PC-3 (cell line): ENCODE data around the gene EXOC2. TPM values are rescaled to one million over a fixed set of nuclear protein-coding genes. Genes with fewer than 3 reads are reported as not detected.

ENCODE experiments used
- ATAC-seq: fragments of 200-7000 bp; cut with Tn5 transposase; 2 replicates; pipeline ENCODE4 v1.9.1; 2020; ENCODE audit warnings: mild to moderate bottlenecking, moderate library complexity
- BruUV-seq: library from RNA; stranded (reverse); fragments of 400-500 nt; replicated peaks from 2 replicates; lab custom pipeline; 2021; lab: Mats Ljungman, UMichigan
- CTCF ChIA-PET: fragments of 300-600 bp; sonication (Branson Sonifier 250); formaldehyde crosslinking; loops from one replicate; lab custom pipeline; 2022; ENCODE audit warnings: antibody characterized with exemption; lab: Charles Lee
- POLR2A ChIA-PET: fragments of 300-600 bp; sonication (Branson Sonifier 250); formaldehyde crosslinking; loops from one replicate; lab custom pipeline; 2022; ENCODE audit warnings: antibody characterized with exemption; ENCODE audit not compliant: unreplicated experiment; lab: Charles Lee
- DNase-seq: peaks from one replicate; pipeline ENCODE4 v3.0.0-alpha.2; 2015
- H2AFZ ChIP-seq: fragments of 300-600 bp; sonication (generic); 2 replicates; pipeline ENCODE4 v1.6.0; 2016; ENCODE audit warnings: antibody characterized with exemption, low read length
- H3F3A ChIP-seq: fragments of 300-600 bp; sonication (generic); one replicate; pipeline ENCODE4 v1.6.0; 2017; ENCODE audit warnings: antibody characterized with exemption, low read length, control low read depth, mild to moderate bottlenecking; ENCODE audit not compliant: unreplicated experiment
- H3K27ac ChIP-seq: fragments of 300-600 bp; sonication (generic); 2 replicates; pipeline ENCODE4 v1.5.1; 2016; ENCODE audit warnings: mild to moderate bottlenecking, low read length
- H3K27me3 ChIP-seq: fragments of 300-600 bp; sonication (generic); 2 replicates; pipeline ENCODE4 v1.6.1; 2016; ENCODE audit warnings: low read length, mixed read lengths
- H3K36me3 ChIP-seq: fragments of 300-600 bp; sonication (generic); 2 replicates; pipeline ENCODE4 v1.6.1; 2016; ENCODE audit warnings: low read depth, mixed run types, low read length, mixed read lengths
- H3K4me1 ChIP-seq: fragments of 300-600 bp; sonication (generic); 2 replicates; pipeline ENCODE4 v1.5.1; 2016; ENCODE audit warnings: low read length; ENCODE audit not compliant: insufficient read depth
- H3K4me2 ChIP-seq: fragments of 300-600 bp; sonication (generic); 2 replicates; pipeline ENCODE4 v1.6.0; 2016; ENCODE audit warnings: low read length
- H3K4me3 ChIP-seq: fragments of 300-600 bp; sonication (generic); 2 replicates; pipeline ENCODE4 v1.5.1; 2016; ENCODE audit warnings: mild to moderate bottlenecking, low read length, mixed read lengths
- H3K79me2 ChIP-seq: fragments of 300-600 bp; sonication (generic); 2 replicates; pipeline ENCODE4 v1.6.1; 2017; ENCODE audit warnings: low read length, mixed read lengths
- H3K9ac ChIP-seq: fragments of 300-600 bp; sonication (generic); 2 replicates; pipeline ENCODE4 v1.6.0; 2016; ENCODE audit warnings: mild to moderate bottlenecking, low read length
- H3K9me2 ChIP-seq: fragments of 300-600 bp; sonication (generic); replicated peaks from 2 replicates; pipeline ENCODE4 v1.6.1; 2016; ENCODE audit warnings: mixed run types, low read length, mixed read lengths
- H3K9me3 ChIP-seq: fragments of 300-600 bp; sonication (generic); 2 replicates; pipeline ENCODE4 v1.6.1; 2016; ENCODE audit warnings: low read length, mixed read lengths
- H4K20me1 ChIP-seq: fragments of 300-600 bp; sonication (generic); 2 replicates; pipeline ENCODE4 v1.6.1; 2016; ENCODE audit warnings: low read length, mixed read lengths
- CTCF ChIP-seq: fragments of 300-600 bp; sonication (generic); conservative IDR thresholded peaks from 2 replicates; pipeline ENCODE4 v1.5.1; 2017; ENCODE audit warnings: antibody characterized with exemption, low read depth, mild to moderate bottlenecking, low read length
- EZH2 ChIP-seq: fragments of 300-600 bp; sonication (generic); IDR thresholded peaks from one replicate; pipeline ENCODE4 v1.6.1; 2017; ENCODE audit warnings: antibody characterized with exemption, mild to moderate bottlenecking, low read length; ENCODE audit not compliant: unreplicated experiment
- EZH2phosphoT487 ChIP-seq: fragments of 300-600 bp; sonication (generic); IDR thresholded peaks from 2 replicates; pipeline ENCODE4 v1.6.1; 2018; ENCODE audit warnings: mild to moderate bottlenecking, antibody characterized with exemption, low read length, borderline replicate concordance
- intact Hi-C: fragments of 100-400 bp; cut with micrococcal nuclease; formaldehyde crosslinking; loops from 2 replicates; pipeline ENCODE4 v1.9.0; 2023
- total RNA-seq: library from RNA; depleted of rRNA; stranded (reverse); fragments of >200 nt; gene quantifications from 2 replicates; pipeline ENCODE4 v1.2.3, GENCODE V29; 2014

EXOC2 gene
- total RNA-seq, 1 experiment from 2014 or later: 27.7 TPM

GRCh38 chr6:452301-453067, 240.5 kb downstream of the EXOC2 start:
- Histone ChIP-seq H3K79me2 (no peaks in the 10 kb centered on the region), H3K36me3 (no peaks in the 10 kb centered on the region), H3K9ac (no peak overlapping the region), H4K20me1 (no peaks in the 10 kb centered on the region), H3K9me2 (no peaks in the 10 kb centered on the region), H3K4me2 (no peak overlapping the region), H2AFZ (no peak overlapping the region), H3K27me3 (0 out of 2 replicates have a peak, but pooled peaks cover 5% of the 10 kb centered on the region), H3K4me1 (peaks cover 6% of the 10 kb centered on the region; the same call in 1 of the 2 replicates), H3K4me3 (no peak overlapping the region), H3K9me3 (no peaks in the 10 kb centered on the region), H3F3A (no peaks in the 10 kb centered on the region), H3K27ac (no peak overlapping the region)
- CTCF ChIA-PET: no interaction called here
- no peak for TF ChIP-seq CTCF
- no peak for TF ChIP-seq EZH2
- TF ChIP-seq EZH2phosphoT487: no peak
- BruUV-seq: no TSS peak
- intact Hi-C loops: no loop called here
- POLR2A ChIA-PET: no interaction called here
- DNase-seq (no peak), ATAC-seq (no peak)

- Histone ChIP-seq H3K9ac (no peak overlapping the region), H4K20me1 (no peaks in the 10 kb centered on the region), H3K4me2 (no peak overlapping the region), H3K27me3 (0 out of 2 replicates have a peak, but pooled peaks cover 5% of the 10 kb centered on the region), H2AFZ (no peak overlapping the region), H3K9me2 (no peaks in the 10 kb centered on the region), H3F3A (no peaks in the 10 kb centered on the region), H3K79me2 (no peaks in the 10 kb centered on the region), H3K27ac (no peak overlapping the region), H3K9me3 (no peaks in the 10 kb centered on the region), H3K4me1 (peaks cover 6% of the 10 kb centered on the region; the same call in 1 of the 2 replicates), H3K4me3 (no peak overlapping the region), H3K36me3 (no peaks in the 10 kb centered on the region)
- intact Hi-C loops: no loop called here
- ChIA-PET CTCF (no interaction called here), POLR2A (no interaction called here)
- no peak for DNase-seq
- ATAC-seq: no peak
- no TSS peak for BruUV-seq
- TF ChIP-seq EZH2phosphoT487 (no peak), EZH2 (no peak), CTCF (no peak)
Observed at GRCh38 chr6:451847-452246, 241.1 kb downstream of the EXOC2 start.

- H3K79me2 ChIP-seq: no peaks in the 10 kb centered on the region
- intact Hi-C loops: no loop called here
- no TSS peak for BruUV-seq
- POLR2A ChIA-PET: no interaction called here
- no peaks in the 10 kb centered on the region for H4K20me1 ChIP-seq
- H2AFZ ChIP-seq: no peak overlapping the region
- H3K36me3 ChIP-seq: no peaks in the 10 kb centered on the region
- no peaks in the 10 kb centered on the region for H3K9me2 ChIP-seq
- ATAC-seq (no peak), DNase-seq (no peak)
- no peaks in the 10 kb centered on the region for H3K9me3 ChIP-seq
- no peak for TF ChIP-seq CTCF
- no peak for TF ChIP-seq EZH2phosphoT487
- no peak for TF ChIP-seq EZH2
- peaks cover 6% of the 10 kb centered on the region; the same call in 1 of the 2 replicates for H3K4me1 ChIP-seq
- no peaks in the 10 kb centered on the region for H3F3A ChIP-seq
- H3K9ac ChIP-seq: no peak overlapping the region
- CTCF ChIA-PET: no interaction called here
- H3K27ac ChIP-seq: no peak overlapping the region
- 0 out of 2 replicates have a peak, but pooled peaks cover 5% of the 10 kb centered on the region for H3K27me3 ChIP-seq
- H3K4me2 ChIP-seq: no peak overlapping the region
- H3K4me3 ChIP-seq: no peak overlapping the region
Observed at GRCh38 chr6:451336-451735, 241.6 kb downstream of the EXOC2 start.
